Immature natural killer cell (primary cell): Measurements from ENCODE around the gene LMNTD2. TPM values are rescaled to one million over a fixed set of nuclear protein-coding genes. Genes with fewer than 3 reads are reported as not detected.

ENCODE experiments used
- DNase-seq, 3 donors: peaks; one replicate each; pipeline ENCODE4 v3.0.0; 2022; ENCODE audit warnings: mixed read lengths in 1 of 3
- H3K27ac Mint-ChIP-seq, 6 donors: one replicate each; pipeline ENCODE4 v1.8.0; 2020; ENCODE audit warnings: mixed read lengths in 6 of 6, mild to moderate bottlenecking in 5 of 6, inconsistent platforms in 4 of 6, moderate library complexity in 3 of 6
- H3K27me3 Mint-ChIP-seq, 3 donors: one replicate each; pipeline ENCODE4 v1.8.0; 2020 to 2021; ENCODE audit warnings: low read depth in 3 of 3, mild to moderate bottlenecking in 3 of 3, mixed read lengths in 3 of 3, moderate library complexity in 3 of 3, inconsistent platforms in 1 of 3
- H3K36me3 Mint-ChIP-seq, 3 donors: one replicate each; pipeline ENCODE4 v1.8.0; 2020; ENCODE audit warnings: mixed read lengths in 3 of 3, inconsistent platforms in 2 of 3, mild to moderate bottlenecking in 2 of 3
- H3K4me1 Mint-ChIP-seq, 2 donors: one replicate each; pipeline ENCODE4 v1.8.0; 2020; ENCODE audit warnings: inconsistent platforms in 2 of 2, mild to moderate bottlenecking in 2 of 2, mixed read lengths in 2 of 2, moderate library complexity in 1 of 2
- H3K4me3 Mint-ChIP-seq, 5 donors: one replicate each; pipeline ENCODE4 v1.8.0; 2020; ENCODE audit warnings: mild to moderate bottlenecking in 5 of 5, mixed read lengths in 5 of 5, inconsistent platforms in 3 of 5, moderate library complexity in 3 of 5
- H3K9me3 Mint-ChIP-seq, 6 donors: one replicate each; pipeline ENCODE4 v1.8.0; 2020; ENCODE audit warnings: mild to moderate bottlenecking in 6 of 6, mixed read lengths in 6 of 6, inconsistent platforms in 4 of 6, moderate library complexity in 3 of 6
- polyA plus RNA-seq, 3 donors: library from polyadenylated mRNA; unstranded; fragments of 300-500 nt; fragmentation: Illumina TruSeq; gene quantifications; one replicate each; pipeline ENCODE4 v1.2.3, GENCODE V29; 2021

The LMNTD2 gene
- polyA plus RNA-seq, 3 donors from 2014 or later = 0.54 to 0.95 (median 0.66) TPM

DNA sequence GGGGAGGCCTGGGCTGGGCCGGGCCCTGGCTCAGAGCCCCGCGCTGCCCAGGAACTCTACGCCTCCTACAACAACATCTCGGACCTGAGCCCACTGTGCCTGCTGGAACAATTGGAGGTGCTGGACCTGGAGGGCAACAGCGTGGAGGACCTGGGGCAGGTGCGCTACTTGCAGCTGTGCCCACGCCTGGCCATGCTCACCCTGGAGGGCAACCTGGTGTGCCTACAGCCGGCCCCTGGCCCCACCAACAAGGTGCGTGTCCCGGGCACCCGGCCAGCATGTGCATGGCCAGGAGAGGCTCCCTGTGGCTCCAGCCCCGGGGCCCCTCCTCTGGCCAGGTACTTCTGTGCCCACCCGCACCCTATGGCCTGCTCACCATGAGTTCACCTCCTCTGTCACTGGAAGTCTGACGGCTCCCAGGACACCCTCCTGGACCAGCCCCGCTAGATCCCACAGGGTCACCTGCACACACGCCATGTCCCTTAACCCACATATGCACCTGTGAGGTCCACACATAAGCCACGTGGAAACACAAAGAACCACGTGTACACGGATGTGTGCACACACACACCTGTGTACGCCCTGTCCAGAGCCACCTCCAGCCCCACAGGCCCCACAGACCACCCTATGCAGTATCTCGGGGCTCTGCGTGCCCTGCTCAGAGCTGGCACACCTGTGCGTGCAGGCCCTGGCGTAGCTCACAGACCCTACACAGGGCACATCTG, 10.4 kb downstream of the LMNTD2 start:
- Mint-ChIP-seq H3K4me3 (no peak overlapping the region), H3K27ac (no peak overlapping the region), H3K27me3 (peaks cover 0 to 2% (median 0%) of the 10 kb centered on the region in 3 donors), H3K36me3 (no peaks in the 10 kb centered on the region), H3K9me3 (peaks cover 0 to 2% (median 0%) of the 10 kb centered on the region in 6 donors), H3K4me1 (no peaks in the 10 kb centered on the region)
- no peak for DNase-seq

DNA sequence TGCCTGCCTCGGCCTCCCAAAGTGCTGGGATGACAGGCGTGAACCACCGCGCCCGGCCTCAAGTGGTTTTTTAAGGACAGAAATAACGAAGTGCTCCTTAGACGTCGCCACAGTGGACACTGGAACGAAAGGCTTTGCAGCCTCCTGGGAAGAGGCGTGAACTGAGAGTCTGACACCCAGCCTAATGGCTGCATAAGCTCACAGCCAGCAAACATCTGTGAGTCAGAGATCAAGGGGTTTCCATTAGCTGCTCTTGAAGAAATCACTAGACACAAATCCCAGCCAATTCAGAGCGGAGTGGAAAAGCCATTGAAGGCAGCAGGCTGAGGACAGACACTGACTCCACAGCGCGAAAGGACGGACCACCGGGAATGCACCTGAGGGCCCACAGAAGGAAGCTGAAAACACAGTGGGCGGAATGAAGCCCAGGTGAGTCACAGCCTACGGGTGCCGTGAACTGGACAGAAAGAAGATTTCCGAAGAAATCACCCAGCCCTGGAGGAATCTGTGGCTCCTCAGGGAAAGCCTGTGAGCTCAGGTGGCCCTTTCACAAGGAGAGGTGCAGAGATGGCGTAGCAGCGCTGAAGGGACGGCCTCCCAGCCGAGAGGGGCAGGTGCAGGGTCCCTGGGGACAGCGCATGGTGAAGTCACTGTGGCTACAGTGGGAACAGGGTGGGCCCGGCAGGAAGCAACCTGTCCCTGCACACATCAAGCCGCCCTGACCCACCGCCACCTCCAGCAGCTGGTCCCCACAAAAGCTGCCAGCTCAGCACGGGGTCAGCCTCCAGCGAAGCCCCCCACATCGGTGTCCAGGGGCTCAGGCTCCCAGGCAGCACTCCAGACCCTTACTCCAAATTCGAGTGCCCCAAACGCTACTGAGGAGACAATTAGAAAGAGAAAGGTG, 11.6 kb downstream of the LMNTD2 start:
- Mint-ChIP-seq H3K27me3 (peaks cover 0 to 2% (median 0%) of the 10 kb centered on the region in 3 donors), H3K4me3 (no peak overlapping the region), H3K4me1 (no peaks in the 10 kb centered on the region), H3K36me3 (no peaks in the 10 kb centered on the region), H3K27ac (no peak overlapping the region), H3K9me3 (peaks cover 0 to 2% (median 0%) of the 10 kb centered on the region in 6 donors)
- DNase-seq = no peak

- Mint-ChIP-seq H3K27me3 (peaks cover 0 to 2% (median 0%) of the 10 kb centered on the region in 3 donors), H3K4me1 (no peaks in the 10 kb centered on the region), H3K4me3 (no peak overlapping the region), H3K27ac (no peak overlapping the region), H3K9me3 (peaks cover 0 to 2% (median 0%) of the 10 kb centered on the region in 6 donors), H3K36me3 (no peaks in the 10 kb centered on the region)
- DNase-seq = no peak
Observed at GRCh38 chr11:545171-545570, 15.4 kb downstream of the LMNTD2 start.

DNA sequence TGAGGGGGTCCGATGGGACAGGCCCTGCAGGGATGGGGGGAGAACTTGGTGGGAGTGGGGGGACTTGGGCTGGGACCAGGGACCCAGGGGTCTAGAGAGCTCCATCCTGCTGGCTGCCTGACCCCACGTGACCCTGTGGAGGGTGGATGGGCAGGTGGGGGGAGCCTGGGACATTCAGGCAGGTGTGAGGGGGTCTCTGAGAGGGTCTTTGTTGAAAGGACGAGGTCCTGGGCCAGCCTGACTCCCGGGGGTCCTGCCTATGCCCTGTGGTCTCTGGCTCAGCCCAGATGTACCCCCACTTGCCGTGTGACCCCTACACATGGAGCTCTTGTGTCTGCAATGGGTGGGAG, 15.7 kb downstream of the LMNTD2 start:
- Mint-ChIP-seq H3K4me1 (no peaks in the 10 kb centered on the region), H3K27ac (no peak overlapping the region), H3K9me3 (peaks cover 0 to 2% (median 0%) of the 10 kb centered on the region in 6 donors), H3K27me3 (peaks cover 0 to 2% (median 0%) of the 10 kb centered on the region in 3 donors), H3K4me3 (no peak overlapping the region), H3K36me3 (no peaks in the 10 kb centered on the region)
- no peak for DNase-seq

GRCh38 chr11:541433-541885, 19.1 kb downstream of the LMNTD2 start:
- Mint-ChIP-seq H3K36me3 (no peaks in the 10 kb centered on the region), H3K4me1 (peaks cover under 1 to 14% of the 10 kb centered on the region in 2 donors), H3K27me3 (peaks cover 2 to 6% (median 4%) of the 10 kb centered on the region in 3 donors), H3K9me3 (peaks cover 0 to 2% (median 0%) of the 10 kb centered on the region in 6 donors), H3K4me3 (no peak overlapping the region), H3K27ac (no peak overlapping the region)
- no peak for DNase-seq

- H3K27me3 Mint-ChIP-seq = peaks cover 4 to 11% (median 5%) of the 10 kb centered on the region in 3 donors
- H3K36me3 Mint-ChIP-seq = no peaks in the 10 kb centered on the region
- no peak overlapping the region for H3K4me3 Mint-ChIP-seq
- H3K9me3 Mint-ChIP-seq = no peaks in the 10 kb centered on the region
- H3K4me1 Mint-ChIP-seq = peaks cover 6 to 18% of the 10 kb centered on the region in 2 donors
- no peak overlapping the region for H3K27ac Mint-ChIP-seq
- no peak for DNase-seq
Observed at GRCh38 chr11:540583-541432, 19.7 kb downstream of the LMNTD2 start.

DNA sequence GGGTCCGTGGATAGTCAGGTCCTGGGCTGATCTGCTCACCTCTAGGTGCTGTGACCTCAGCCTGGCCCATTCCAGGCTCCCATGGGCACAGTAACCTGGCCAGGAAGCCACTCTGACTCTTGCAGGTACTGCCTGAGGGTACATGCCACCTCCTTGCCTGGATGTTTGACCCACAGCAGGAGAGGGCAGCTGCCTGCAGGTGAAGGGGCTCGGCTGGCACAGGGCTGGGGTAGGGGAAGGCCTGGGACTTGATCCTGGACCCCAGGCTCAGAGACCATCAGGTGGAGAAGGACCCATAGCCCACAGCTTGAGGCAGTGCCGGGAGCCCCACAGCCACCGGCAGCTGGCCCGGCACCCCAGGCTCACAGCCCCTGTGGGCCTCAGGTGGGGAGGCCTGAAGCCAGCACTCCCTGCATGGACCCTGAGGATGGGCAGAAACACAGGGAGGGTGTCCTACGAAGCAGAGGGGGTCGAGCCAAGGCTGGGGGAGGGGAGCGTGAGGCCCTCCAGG, 20.5 kb downstream of the LMNTD2 start:
- H3K27me3 Mint-ChIP-seq = peaks cover 4 to 8% (median 5%) of the 10 kb centered on the region in 3 donors

GRCh38 chr11:538431-539051, 22.0 kb downstream of the LMNTD2 start:
- H3K36me3 Mint-ChIP-seq = no peaks in the 10 kb centered on the region
- H3K27ac Mint-ChIP-seq = peak overlapping the region in 4 of 6 donors; percentile 21 to 83 (median 36)
- H3K4me3 Mint-ChIP-seq = peak overlapping the region in 2 of 5 donors; percentile 21 to 64

More for the DNA sequence above, 20.5 kb downstream of the LMNTD2 start:
- no peaks in the 10 kb centered on the region for H3K36me3 Mint-ChIP-seq
- no peaks in the 10 kb centered on the region for H3K9me3 Mint-ChIP-seq
- H3K4me3 Mint-ChIP-seq = no peak overlapping the region
- H3K4me1 Mint-ChIP-seq = peaks cover 6 to 18% of the 10 kb centered on the region in 2 donors
- peak overlapping the region in 1 of 6 donors; percentile 17 for H3K27ac Mint-ChIP-seq
- no peak for DNase-seq

DNA sequence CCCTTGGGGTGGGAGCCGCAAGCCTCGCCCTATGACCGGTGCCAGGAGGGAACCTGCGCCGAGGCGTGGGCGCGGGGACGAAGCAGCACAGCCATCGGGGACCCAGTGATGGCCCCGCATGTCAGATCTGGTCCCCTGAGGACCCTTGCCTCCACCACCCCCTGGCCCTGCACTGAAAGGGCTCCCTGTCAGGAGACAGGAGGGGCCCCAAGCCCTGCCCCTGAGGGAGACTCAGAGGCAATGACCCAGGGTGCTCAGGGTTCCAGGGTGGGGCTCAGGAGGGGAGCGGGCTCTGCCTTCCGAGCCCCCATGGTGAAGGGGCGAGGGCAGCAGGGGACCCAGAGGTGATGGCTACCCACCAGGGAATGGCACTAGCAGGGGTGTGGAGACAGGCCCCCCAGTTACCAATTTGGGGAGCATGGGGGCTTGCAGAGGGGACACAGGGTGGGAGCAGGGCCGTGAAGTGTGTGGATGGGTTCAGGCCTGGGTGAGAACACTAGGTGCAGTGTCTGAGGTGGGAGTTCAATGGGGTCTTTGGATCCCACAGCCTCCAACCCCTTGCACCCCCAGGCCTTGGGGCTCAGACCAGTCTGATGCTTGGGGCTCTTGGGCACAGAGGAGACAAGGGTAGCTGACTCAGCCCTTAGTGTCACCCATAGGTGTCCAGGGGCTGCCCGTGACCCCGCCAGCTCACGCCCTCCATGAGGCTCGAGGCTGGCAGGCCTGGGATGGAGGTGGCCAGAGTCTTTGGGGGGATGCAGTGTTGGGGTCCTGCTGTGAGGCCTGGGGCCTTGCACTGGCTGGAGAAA, 22.7 kb downstream of the LMNTD2 start:
- no peaks in the 10 kb centered on the region for H3K9me3 Mint-ChIP-seq
- peaks cover 4 to 8% (median 5%) of the 10 kb centered on the region in 3 donors for H3K27me3 Mint-ChIP-seq
- DNase-seq = no peak
- H3K4me1 Mint-ChIP-seq = peaks cover 6 to 18% of the 10 kb centered on the region in 2 donors
- no peaks in the 10 kb centered on the region for H3K36me3 Mint-ChIP-seq
- peak overlapping the region; percentile 23 to 83 (median 55) for H3K27ac Mint-ChIP-seq
- peak overlapping the region; percentile 59 to 73 (median 61) for H3K4me3 Mint-ChIP-seq

More at GRCh38 chr11:538431-539051, 22.0 kb downstream of the LMNTD2 start:
- peaks cover 6 to 18% of the 10 kb centered on the region in 2 donors for H3K4me1 Mint-ChIP-seq
- peaks cover 4 to 8% (median 5%) of the 10 kb centered on the region in 3 donors for H3K27me3 Mint-ChIP-seq
- no peak for DNase-seq
- H3K9me3 Mint-ChIP-seq = no peaks in the 10 kb centered on the region

DNA sequence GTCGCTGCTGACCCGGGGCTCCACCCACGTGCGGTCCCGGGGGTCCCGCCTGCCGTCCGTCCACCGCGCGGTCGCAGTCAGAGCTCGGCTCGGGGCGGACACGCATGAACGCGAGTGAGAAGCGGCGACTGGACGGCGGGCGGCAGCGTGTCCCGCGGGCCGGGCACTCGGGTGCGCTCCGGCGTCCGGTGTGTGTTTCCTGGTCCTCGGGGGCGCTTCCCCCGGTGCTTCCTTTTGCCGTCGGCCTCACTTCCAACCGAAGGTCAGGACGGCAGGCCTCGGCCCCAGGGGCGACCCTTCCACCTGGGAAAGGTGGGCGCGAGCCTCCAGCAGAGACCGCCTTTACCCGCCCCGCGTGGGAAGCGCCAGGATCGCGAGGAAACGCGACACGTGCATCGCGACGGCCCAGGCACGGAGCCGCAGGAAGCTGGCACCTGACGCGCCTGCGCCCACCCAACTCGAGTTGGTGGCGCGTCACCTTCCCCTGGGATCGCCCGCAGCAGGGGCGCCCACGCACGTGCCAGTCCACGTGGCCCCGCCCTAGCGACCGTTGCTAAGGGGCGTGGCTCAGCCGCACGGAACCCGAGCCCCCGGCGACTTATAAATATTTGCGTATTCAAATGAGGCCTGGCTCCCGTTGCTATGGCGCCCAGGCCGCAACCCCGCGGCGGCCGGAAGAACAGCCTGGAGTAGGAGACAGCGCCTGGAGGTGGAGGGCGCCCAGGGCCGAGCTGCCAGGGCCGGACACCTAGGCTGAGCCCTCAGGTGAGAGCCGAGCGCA, 23.5 kb downstream of the LMNTD2 start, which contains the start of gene LRRC56:
TSS of gene LRRC56 (plus strand) at position 687 of the 781 bp plus-strand sequence. CDS start 3,158 bp downstream, outside the sequence.
- Mint-ChIP-seq H3K27me3 (peaks cover 4 to 8% (median 5%) of the 10 kb centered on the region in 3 donors), H3K9me3 (no peaks in the 10 kb centered on the region), H3K27ac (peak within 1 kb of the TSS; percentile 91 to 96 (median 94)), H3K4me1 (peaks cover 6 to 18% of the 10 kb centered on the region in 2 donors), H3K4me3 (peak within 1 kb of the TSS; percentile 86 to 95 (median 92)), H3K36me3 (no peaks in the 10 kb centered on the region)
- DNase-seq = peak; percentile 87 to 90 (median 89)
